GM21737 (cell line): ENCODE data around the gene CTNND2.
"Not testable (repeated sequence)": the region's sequence is repeated elsewhere in the genome, so short reads cannot be mapped to it uniquely, and the experiment has no call there.

Source experiments
- ATAC-seq: cut with Tn5 transposase; IDR thresholded peaks from one replicate; pipeline ENCODE4 v1.9.1; 2021; ENCODE audit warnings: mild to moderate bottlenecking, moderate library complexity; ENCODE audit not compliant: unreplicated experiment

The CTNND2 gene

GRCh38 chr5:11482011-11482410, 422.2 kb downstream of the CTNND2 start:
- ATAC-seq, result no peak

GRCh38 chr5:11477786-11478185, 426.5 kb downstream of the CTNND2 start:
- no peak for ATAC-seq

DNA sequence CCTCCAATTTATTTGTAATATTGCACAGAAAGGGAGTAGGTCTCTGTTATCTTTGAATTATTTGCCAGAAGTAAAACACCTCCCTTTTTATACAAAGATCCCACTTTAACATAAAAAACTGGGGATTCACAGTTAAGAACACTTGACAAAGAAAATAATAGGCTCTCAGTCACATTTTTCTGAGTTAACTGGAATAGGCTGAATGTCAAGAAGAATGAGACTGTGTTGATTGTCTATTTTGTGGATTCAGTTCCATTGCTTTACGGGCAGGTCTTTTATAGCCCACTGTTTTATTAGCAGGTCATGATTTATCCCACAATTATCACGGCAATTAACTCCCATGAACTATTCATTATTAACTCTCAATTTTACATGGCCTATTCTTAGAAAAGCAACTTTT, 427.4 kb downstream of the CTNND2 start:
- ATAC-seq, result no peak

DNA sequence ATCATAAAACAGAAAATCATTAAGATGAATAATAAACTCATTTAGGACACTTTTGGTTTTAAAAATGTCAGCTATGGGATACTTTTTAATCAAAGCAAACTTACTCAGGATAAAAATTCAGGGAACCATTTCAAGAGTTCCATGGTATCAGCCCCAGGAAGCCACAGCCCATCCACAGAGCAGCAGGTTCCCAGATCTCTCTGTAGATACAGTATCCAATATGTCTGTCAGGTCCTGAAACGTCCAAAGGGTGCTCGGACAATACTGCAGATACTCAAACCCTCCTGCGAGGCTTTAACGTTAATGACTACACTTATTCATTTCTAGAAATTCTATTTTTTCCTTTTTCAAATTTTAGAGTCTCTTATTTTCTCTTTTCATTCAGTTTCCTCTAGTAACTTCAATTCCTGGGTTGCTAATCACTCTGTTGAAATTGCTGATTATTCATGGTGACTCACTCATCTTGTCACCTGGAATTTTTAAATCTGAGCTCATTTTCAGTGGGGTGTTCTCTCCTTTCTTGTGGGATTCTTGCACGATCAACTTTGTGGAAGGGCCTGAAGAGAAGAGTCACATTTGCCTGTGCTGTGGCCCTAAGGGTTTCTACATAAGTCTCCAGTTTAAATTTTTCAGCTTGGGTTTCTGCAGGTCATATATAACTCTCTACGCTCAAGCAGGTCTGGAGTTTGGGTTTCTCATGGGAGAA, 435.8 kb downstream of the CTNND2 start:
- no peak for ATAC-seq

DNA sequence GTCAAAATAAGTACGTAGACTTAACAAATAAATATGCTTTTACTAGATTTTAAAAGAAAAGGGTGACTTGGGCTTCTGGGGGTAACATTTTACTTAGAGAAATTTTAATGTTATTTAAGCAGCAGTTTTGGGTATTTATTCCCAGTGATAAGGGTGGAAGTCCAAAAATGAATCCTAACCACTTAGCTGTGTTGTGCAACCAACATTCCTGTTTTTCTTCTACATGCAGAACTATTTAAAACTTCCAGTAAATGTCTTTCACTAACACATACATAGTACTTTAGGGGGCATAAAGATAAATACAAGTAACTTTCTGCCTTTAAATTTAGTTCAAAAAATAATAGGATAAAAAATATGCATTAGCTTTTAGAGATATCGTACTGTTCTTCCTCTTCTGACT, 436.7 kb downstream of the CTNND2 start:
- no peak for ATAC-seq

GRCh38 chr5:11459716-11460115, 444.5 kb downstream of the CTNND2 start:
- no peak for ATAC-seq

DNA sequence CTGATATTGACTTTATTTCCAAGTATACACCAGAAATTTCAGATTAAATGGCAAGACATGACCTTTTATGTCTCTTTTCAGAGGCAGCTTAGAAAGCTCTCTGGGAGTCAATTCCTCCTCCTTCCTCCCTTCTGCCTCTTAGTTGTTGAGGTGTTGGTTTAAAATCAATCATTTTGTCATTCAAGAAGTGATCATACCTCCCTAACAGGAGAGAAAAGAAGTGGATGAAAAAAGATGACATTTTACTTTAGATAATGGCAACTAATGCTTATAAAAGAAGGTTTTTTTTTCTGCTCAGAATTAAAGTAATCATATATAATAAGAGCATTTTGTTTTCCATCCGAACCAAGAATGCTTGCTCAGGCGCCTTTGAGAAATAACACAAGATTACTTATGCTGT, 448.7 kb downstream of the CTNND2 start:
- ATAC-seq, result no peak

DNA sequence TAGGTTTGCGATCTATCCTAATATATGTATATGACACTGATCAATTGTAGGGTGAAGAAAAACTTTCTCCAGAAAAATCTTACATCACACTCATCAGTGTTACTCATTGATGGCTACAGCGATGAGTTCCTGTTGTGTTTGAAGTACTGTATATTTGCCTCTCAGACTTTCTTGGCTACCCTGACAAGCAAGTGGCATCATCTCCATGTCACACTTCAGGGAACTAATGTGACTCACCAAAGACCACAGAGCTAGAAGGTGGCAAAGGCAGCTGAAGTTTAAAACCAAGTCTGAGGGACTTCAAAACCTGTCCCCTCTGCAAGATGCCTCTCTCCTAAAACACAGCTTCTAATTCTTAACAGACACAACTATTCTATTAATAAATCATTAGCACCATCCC, 451.4 kb downstream of the CTNND2 start:
- ATAC-seq, result no peak

- no peak for ATAC-seq
Measured at GRCh38 chr5:11449966-11450365, 454.3 kb downstream of the CTNND2 start.

- no peak for ATAC-seq
Measured at GRCh38 chr5:11449217-11449616, 455.0 kb downstream of the CTNND2 start.

DNA sequence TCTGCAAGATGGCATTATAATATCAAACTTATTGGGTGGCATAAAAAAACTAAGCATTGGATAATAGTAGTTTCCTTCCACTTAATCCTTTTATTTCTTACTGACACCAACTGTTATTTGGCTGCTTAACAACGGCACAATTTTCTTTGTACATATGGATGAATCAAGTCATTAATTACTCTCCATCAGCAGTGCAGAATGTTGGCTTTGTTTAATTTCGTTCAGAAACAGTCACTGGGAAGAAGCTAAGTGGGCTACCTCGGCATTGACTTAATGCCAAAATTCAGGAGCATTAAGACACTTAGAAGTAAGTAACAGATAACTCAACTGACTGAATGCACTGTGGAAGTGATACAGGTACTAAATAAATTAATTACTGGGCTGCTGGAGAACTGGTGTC, 460.4 kb downstream of the CTNND2 start:
- ATAC-seq, result no peak

DNA sequence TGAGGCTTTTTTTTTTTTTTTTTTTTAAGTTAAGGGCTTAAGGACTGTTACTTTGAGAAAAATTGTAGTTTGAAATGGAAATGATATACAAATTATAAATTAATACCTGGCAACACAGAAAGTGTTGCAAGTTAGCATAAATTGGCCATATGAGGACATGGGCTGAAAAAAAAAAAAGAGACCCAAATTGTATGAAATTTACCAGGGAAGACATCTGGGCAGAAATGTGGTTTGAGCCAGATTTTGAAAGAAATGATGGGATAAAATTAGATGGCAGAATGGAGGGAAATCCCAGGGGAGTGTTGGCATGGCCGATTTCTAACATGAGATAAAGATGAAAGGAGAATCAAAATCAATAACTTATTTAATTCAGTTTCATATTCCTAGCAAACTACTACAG, 472.1 kb downstream of the CTNND2 start:
- ATAC-seq, result no peak

DNA sequence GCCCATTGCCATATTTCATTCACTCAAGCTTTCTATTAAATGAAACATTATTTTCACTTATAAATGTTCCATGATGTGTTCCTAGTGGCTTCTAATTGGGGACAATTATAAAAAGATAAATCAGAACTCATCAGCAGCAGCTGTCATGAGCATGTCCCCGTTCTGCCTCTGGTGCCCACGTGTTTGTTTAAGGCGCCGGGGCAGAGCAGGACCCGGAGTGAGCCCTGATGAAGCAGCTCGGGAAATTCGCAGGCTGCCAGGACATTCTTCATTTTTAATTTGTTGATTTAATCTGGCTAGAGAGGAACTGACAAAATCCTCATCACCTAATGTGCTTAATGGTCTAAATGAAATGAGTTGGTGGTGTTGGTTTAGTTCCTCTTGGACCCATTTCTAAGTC, 475.0 kb downstream of the CTNND2 start:
- no peak for ATAC-seq

DNA sequence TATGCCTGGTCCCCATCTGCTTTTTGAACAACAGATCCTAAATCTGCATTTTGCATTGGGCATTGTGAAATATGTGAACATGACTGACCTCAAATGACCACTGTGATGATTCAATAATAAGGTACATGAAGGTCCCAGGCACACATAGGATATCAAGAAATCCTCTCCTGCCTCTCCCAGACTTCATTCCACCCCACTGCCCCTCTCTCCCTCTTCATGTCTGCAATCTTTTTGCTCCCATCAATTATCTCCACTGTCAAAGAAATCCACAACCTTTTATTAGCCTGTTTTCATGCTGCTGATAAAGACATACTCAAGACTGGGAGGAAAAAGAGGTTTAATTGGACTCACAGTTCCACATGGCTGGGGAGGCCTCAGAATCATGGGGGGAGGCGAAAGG, 476.7 kb downstream of the CTNND2 start:
- no peak for ATAC-seq

DNA sequence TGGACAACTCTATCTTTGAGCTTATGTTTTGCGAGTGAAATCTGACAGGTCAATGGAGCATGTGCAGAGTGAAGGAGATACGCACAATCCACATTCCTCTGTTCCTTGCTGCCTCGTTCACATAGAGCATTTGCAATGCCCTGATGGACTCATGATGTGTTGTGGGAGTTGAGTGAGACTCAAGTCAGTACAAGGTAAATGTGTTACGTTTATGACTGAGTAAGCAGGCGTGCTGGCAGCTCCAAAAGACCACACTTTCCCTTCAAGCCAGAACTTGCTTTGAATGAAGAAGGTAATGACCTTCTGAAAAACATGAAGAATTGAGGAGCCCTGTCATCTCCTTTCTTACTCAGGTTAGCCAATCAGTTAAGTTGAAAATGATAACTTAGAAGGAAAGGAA, 477.8 kb downstream of the CTNND2 start:
- no peak for ATAC-seq

DNA sequence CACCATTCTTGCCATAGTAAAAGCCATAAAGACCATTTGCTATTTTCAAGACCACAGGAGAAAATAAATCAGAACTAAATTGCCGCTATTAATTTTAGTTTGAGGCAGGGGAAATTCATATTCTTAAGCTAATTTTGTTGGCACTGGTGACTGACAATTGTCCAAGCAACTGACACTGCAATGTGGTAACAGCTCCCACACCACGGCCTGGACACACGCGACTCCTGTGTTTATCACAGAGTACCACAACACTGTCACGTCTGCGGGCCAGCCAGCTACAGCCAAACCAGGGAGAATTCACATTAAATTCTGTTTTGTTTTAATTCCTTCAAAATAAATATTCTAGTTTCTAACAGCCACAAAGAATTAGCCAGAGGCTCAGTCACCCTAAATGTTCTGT, 481.9 kb downstream of the CTNND2 start:
- no peak for ATAC-seq

DNA sequence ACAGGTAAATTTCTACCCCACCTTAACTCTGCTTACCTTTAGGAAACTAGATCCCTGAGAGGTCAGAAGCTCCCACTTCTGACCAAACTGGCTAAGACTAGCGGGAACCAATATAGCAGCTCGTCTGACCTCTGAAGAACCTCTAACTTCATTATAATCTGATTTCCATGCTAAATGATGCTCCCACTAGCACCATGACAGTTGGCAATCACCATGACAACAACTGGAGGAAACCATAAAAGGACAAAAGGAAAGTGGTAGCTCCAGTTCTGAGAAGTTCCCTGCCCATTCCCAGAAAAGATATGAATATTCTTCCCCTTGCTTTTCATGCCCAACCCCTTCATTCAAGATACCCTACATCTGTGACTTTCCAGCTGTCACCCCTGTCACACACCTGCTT, 483.3 kb downstream of the CTNND2 start:
- ATAC-seq, result no peak

DNA sequence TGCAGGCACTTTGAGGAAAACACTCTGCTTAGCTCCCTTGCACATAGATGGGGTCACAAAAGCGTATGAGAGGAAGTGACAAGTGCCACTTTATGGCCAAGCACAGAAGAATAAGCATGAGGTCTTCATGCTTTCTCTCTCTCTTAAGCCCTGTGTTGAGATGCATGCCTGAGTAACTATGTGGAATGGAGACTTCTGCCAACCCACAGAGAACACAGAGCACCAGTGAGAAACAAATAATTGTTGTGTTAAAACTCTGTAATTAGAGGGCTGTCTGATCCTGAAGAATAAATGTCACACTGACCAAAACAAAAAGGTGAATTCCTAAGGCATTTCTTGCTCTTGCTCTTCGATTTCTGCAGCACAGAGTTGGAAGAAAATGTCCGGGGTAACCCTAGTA, 488.5 kb downstream of the CTNND2 start:
- no peak for ATAC-seq

DNA sequence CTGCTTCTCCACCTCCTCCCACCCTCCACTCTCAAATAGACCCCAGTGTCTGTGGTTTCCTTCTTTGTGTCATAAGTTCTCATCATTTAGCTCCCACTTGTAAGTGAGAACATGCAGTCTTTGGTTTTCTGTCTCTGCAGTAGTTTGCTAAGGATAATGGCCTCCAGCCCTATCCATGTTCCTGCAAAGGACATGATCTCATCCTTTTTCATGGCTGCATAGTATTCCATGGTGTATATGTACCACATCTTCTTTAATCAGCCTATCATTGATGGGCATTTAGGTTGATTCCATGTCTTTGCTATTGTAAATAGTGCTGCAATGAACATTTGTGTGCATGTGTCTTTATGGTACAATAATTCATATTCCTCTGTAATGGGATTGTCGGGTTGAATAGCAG, 489.5 kb downstream of the CTNND2 start:
- not testable (repeated sequence) for ATAC-seq

GRCh38 chr5:11411621-11412020, 492.6 kb downstream of the CTNND2 start:
- no peak for ATAC-seq

GRCh38 chr5:11407556-11408145, 496.6 kb downstream of the CTNND2 start:
- no peak for ATAC-seq

DNA sequence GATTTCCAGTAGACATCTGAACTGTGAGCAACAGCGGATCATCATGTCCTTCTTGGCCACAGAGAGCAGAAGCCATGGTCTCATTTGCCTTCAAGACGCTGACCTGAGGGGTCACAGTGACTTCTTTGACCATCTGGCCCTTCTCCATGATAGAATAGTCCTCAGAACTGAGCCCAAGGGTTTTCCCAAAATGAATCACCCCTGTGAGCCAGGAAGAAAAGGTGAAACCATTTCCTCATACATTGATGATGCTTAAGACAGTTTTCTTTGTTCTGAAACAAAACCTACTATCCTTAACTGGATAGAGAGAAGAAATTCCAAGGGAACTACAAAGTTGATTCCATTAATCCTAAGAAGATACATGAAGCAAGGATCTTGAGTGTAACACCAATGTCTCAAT, 503.9 kb downstream of the CTNND2 start:
- no peak for ATAC-seq

DNA sequence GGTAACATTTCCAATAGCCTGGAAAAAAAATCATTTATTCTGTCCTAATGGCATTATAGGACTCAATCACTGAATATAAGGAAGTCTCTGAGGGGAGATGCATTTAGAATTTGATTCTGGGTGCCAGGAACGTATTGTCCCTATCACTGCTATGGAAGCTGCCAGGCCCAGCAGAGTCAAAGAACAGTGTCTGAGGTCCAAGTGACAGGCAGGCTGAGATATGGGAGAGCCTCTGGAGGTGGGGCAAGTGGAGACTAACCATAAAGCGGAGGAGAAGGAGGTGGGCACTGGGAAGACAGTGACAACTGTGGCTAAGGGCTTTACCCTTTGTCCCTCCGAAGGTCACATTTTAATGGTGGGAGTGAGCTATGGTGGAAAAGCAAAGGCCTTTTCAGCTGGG, 505.5 kb downstream of the CTNND2 start:
- ATAC-seq, result no peak
